NT2/D1 (cell line): ENCODE data around the gene RNF141.

Experiments
- YY1 ChIP-seq: IDR thresholded peaks from 2 replicates; pipeline ENCODE4 v1.6.1; 2011; ENCODE audit not compliant: insufficient read length, insufficient read depth
- ZNF274 ChIP-seq: IDR thresholded peaks from 2 replicates; pipeline ENCODE4 v1.6.1; 2011; ENCODE audit warnings: mild to moderate bottlenecking, low read depth, low read length

- TF ChIP-seq ZNF274 (no peak), YY1 (no peak)
Observed at GRCh38 chr11:10580623-10581022, 39.6 kb upstream of the RNF141 start.
